Activated T-cell treated with anti-CD3 and anti-CD28 coated beads, Interleukin-2, amount 50 U/mL, for 24 hours (primary cell): ENCODE measurements around the gene LAYN.

ENCODE experiments used
- DNase-seq: peaks from one replicate; pipeline ENCODE4 v3.0.0-alpha.2; 2020
- H3K27ac Mint-ChIP-seq: 2 replicates; pipeline ENCODE4 v1.8.0; 2020; ENCODE audit warnings: mild to moderate bottlenecking, mixed read lengths
- H3K27me3 Mint-ChIP-seq: 2 replicates; pipeline ENCODE4 v1.8.0; 2020; ENCODE audit warnings: mixed read lengths
- H3K36me3 Mint-ChIP-seq: 2 replicates; pipeline ENCODE4 v1.8.0; 2020; ENCODE audit warnings: low read depth, mixed read lengths
- H3K4me1 Mint-ChIP-seq: 2 replicates; pipeline ENCODE4 v1.8.0; 2020; ENCODE audit warnings: low read depth, mixed read lengths
- H3K4me3 Mint-ChIP-seq: 2 replicates; pipeline ENCODE4 v1.8.0; 2020; ENCODE audit warnings: mild to moderate bottlenecking, moderate library complexity, mixed read lengths
- H3K9me3 Mint-ChIP-seq: 2 replicates; pipeline ENCODE4 v1.8.0; 2020; ENCODE audit warnings: mixed read lengths

Gene LAYN

GRCh38 chr11:111523343-111523742, 17.2 kb upstream of the LAYN start:
- peaks cover 13% of the 10 kb centered on the region for H3K27me3 Mint-ChIP-seq
- no peak overlapping the region for H3K4me3 Mint-ChIP-seq
- peaks cover 62% of the 10 kb centered on the region for H3K4me1 Mint-ChIP-seq
- H3K27ac Mint-ChIP-seq, result peak overlapping the region; percentile 30
- H3K36me3 Mint-ChIP-seq, result no peaks in the 10 kb centered on the region
- no peak for DNase-seq
- no peaks in the 10 kb centered on the region for H3K9me3 Mint-ChIP-seq

- Mint-ChIP-seq H3K27me3 (peaks cover 13% of the 10 kb centered on the region), H3K27ac (no peak overlapping the region), H3K4me3 (no peak overlapping the region), H3K36me3 (no peaks in the 10 kb centered on the region), H3K9me3 (no peaks in the 10 kb centered on the region), H3K4me1 (peaks cover 66% of the 10 kb centered on the region)
- no peak for DNase-seq
Observed at GRCh38 chr11:111524056-111524455, 16.5 kb upstream of the LAYN start.

GRCh38 chr11:111525456-111525855, 15.1 kb upstream of the LAYN start:
- Mint-ChIP-seq H3K9me3 (no peaks in the 10 kb centered on the region), H3K27me3 (peaks cover 13% of the 10 kb centered on the region), H3K4me3 (no peak overlapping the region), H3K27ac (no peak overlapping the region), H3K4me1 (peaks cover 73% of the 10 kb centered on the region), H3K36me3 (no peaks in the 10 kb centered on the region)
- DNase-seq, result no peak

- Mint-ChIP-seq H3K4me1 (peaks cover 68% of the 10 kb centered on the region), H3K36me3 (no peaks in the 10 kb centered on the region), H3K27ac (peak overlapping the region; percentile 27), H3K9me3 (no peaks in the 10 kb centered on the region), H3K27me3 (peaks cover 13% of the 10 kb centered on the region), H3K4me3 (no peak overlapping the region)
- no peak for DNase-seq
Observed at GRCh38 chr11:111526501-111526900, 14.0 kb upstream of the LAYN start.

- Mint-ChIP-seq H3K27me3 (peaks cover 13% of the 10 kb centered on the region), H3K4me1 (peaks cover 70% of the 10 kb centered on the region), H3K9me3 (no peaks in the 10 kb centered on the region), H3K27ac (no peak overlapping the region), H3K4me3 (no peak overlapping the region), H3K36me3 (no peaks in the 10 kb centered on the region)
- DNase-seq, result no peak
Observed at GRCh38 chr11:111527279-111527678, 13.2 kb upstream of the LAYN start.

GRCh38 chr11:111528557-111528956, 12.0 kb upstream of the LAYN start:
- peaks cover 10% of the 10 kb centered on the region for H3K27me3 Mint-ChIP-seq
- peaks cover 70% of the 10 kb centered on the region for H3K4me1 Mint-ChIP-seq
- H3K36me3 Mint-ChIP-seq, result no peaks in the 10 kb centered on the region
- no peak for DNase-seq
- no peaks in the 10 kb centered on the region for H3K9me3 Mint-ChIP-seq
- H3K4me3 Mint-ChIP-seq, result no peak overlapping the region
- H3K27ac Mint-ChIP-seq, result peak overlapping the region; percentile 76

GRCh38 chr11:111530091-111530490, 10.4 kb upstream of the LAYN start:
- no peak overlapping the region for H3K4me3 Mint-ChIP-seq
- H3K36me3 Mint-ChIP-seq, result no peaks in the 10 kb centered on the region
- no peak overlapping the region for H3K27ac Mint-ChIP-seq
- peaks cover 62% of the 10 kb centered on the region for H3K4me1 Mint-ChIP-seq
- H3K9me3 Mint-ChIP-seq, result no peaks in the 10 kb centered on the region
- peaks cover 12% of the 10 kb centered on the region for H3K27me3 Mint-ChIP-seq
- DNase-seq, result no peak

GRCh38 chr11:111531136-111531535, 9.4 kb upstream of the LAYN start:
- no peaks in the 10 kb centered on the region for H3K36me3 Mint-ChIP-seq
- peaks cover 17% of the 10 kb centered on the region for H3K27me3 Mint-ChIP-seq
- no peaks in the 10 kb centered on the region for H3K9me3 Mint-ChIP-seq
- peak overlapping the region; percentile 67 for H3K27ac Mint-ChIP-seq
- H3K4me3 Mint-ChIP-seq, result no peak overlapping the region
- no peak for DNase-seq
- peaks cover 54% of the 10 kb centered on the region for H3K4me1 Mint-ChIP-seq

- Mint-ChIP-seq H3K4me1 (peaks cover 48% of the 10 kb centered on the region), H3K27me3 (peaks cover 24% of the 10 kb centered on the region), H3K36me3 (no peaks in the 10 kb centered on the region), H3K4me3 (peak overlapping the region; percentile 8), H3K27ac (peak overlapping the region; percentile 93), H3K9me3 (no peaks in the 10 kb centered on the region)
- peak; percentile 71 for DNase-seq
Observed at GRCh38 chr11:111531687-111532364, 8.7 kb upstream of the LAYN start.

GRCh38 chr11:111532365-111532709, 8.2 kb upstream of the LAYN start:
- Mint-ChIP-seq H3K4me1 (peaks cover 44% of the 10 kb centered on the region), H3K27ac (peak overlapping the region; percentile 93), H3K27me3 (peaks cover 28% of the 10 kb centered on the region), H3K9me3 (no peaks in the 10 kb centered on the region), H3K36me3 (no peaks in the 10 kb centered on the region), H3K4me3 (peak overlapping the region; percentile 8)
- DNase-seq, result no peak

GRCh38 chr11:111535281-111535680, 5.2 kb upstream of the LAYN start:
- no peak for DNase-seq
- Mint-ChIP-seq H3K36me3 (no peaks in the 10 kb centered on the region), H3K27me3 (peaks cover 56% of the 10 kb centered on the region), H3K4me1 (peaks cover 37% of the 10 kb centered on the region), H3K9me3 (peaks cover 5% of the 10 kb centered on the region), H3K4me3 (no peak overlapping the region), H3K27ac (no peak overlapping the region)

- H3K9me3 Mint-ChIP-seq, result peaks cover 5% of the 10 kb centered on the region
- H3K4me3 Mint-ChIP-seq, result no peak overlapping the region
- no peaks in the 10 kb centered on the region for H3K36me3 Mint-ChIP-seq
- H3K27ac Mint-ChIP-seq, result no peak overlapping the region
- peaks cover 37% of the 10 kb centered on the region for H3K4me1 Mint-ChIP-seq
- peaks cover 69% of the 10 kb centered on the region for H3K27me3 Mint-ChIP-seq
- DNase-seq, result no peak
Observed at GRCh38 chr11:111537336-111537860, 3.1 kb upstream of the LAYN start.

GRCh38 chr11:111538407-111539114, 2.0 kb upstream of the LAYN start:
- peak overlapping the region; percentile 79 for H3K27ac Mint-ChIP-seq
- no peaks in the 10 kb centered on the region for H3K36me3 Mint-ChIP-seq
- H3K9me3 Mint-ChIP-seq, result peaks cover 5% of the 10 kb centered on the region
- H3K4me3 Mint-ChIP-seq, result no peak overlapping the region
- peaks cover 80% of the 10 kb centered on the region for H3K27me3 Mint-ChIP-seq
- no peak for DNase-seq
- peaks cover 36% of the 10 kb centered on the region for H3K4me1 Mint-ChIP-seq

GRCh38 chr11:111539426-111540113, 950 bp upstream of the LAYN start:
- no peaks in the 10 kb centered on the region for H3K36me3 Mint-ChIP-seq
- H3K4me3 Mint-ChIP-seq, result peak overlapping the region; percentile 48
- H3K27me3 Mint-ChIP-seq, result peaks cover 76% of the 10 kb centered on the region
- H3K4me1 Mint-ChIP-seq, result peaks cover 36% of the 10 kb centered on the region
- H3K27ac Mint-ChIP-seq, result peak overlapping the region; percentile 79
- H3K9me3 Mint-ChIP-seq, result peaks cover 5% of the 10 kb centered on the region
- DNase-seq, result peak; percentile 39

- peak; percentile 47 for DNase-seq
- Mint-ChIP-seq H3K27ac (no peak overlapping the region), H3K27me3 (peaks cover 70% of the 10 kb centered on the region), H3K4me3 (peak overlapping the region; percentile 74), H3K9me3 (peaks cover 5% of the 10 kb centered on the region), H3K4me1 (peaks cover 36% of the 10 kb centered on the region), H3K36me3 (no peaks in the 10 kb centered on the region)
Observed at GRCh38 chr11:111540937-111541253, 375 bp downstream of the LAYN start.
